CD4-positive, alpha-beta T cell treated with Interleukin-17A for 4 hours (primary cell): ENCODE measurements around the gene NBAS.
"Not testable (repeated sequence)": the region's sequence is repeated elsewhere in the genome, so short reads cannot be mapped to it uniquely, and the experiment has no call there.

Experiments
- DNase-seq: peaks from one replicate; pipeline ENCODE4 v3.0.0-alpha.2; 2020; ENCODE audit warnings: mixed read lengths

The NBAS gene

DNA sequence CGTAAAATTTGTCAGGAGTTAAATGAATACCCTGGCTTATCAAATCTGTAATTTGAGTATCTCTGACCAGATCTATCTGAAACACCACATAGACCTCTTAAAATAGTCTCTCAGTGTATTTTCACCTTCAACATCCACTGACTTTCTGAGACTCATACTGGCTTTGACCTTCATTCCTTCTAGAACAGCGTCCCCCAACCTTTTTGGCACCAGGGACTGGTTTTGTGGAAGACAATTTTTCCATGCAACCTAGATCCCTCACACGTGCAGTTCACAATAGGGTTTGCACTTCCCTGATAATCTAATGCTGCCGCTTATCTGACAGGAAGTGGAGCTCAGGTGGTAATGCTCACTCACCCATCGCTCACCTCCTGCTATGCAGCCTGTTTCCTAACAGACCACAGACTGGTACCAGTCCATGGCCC, 3.2 kb downstream of the NBAS start:
- no peak for DNase-seq

DNA sequence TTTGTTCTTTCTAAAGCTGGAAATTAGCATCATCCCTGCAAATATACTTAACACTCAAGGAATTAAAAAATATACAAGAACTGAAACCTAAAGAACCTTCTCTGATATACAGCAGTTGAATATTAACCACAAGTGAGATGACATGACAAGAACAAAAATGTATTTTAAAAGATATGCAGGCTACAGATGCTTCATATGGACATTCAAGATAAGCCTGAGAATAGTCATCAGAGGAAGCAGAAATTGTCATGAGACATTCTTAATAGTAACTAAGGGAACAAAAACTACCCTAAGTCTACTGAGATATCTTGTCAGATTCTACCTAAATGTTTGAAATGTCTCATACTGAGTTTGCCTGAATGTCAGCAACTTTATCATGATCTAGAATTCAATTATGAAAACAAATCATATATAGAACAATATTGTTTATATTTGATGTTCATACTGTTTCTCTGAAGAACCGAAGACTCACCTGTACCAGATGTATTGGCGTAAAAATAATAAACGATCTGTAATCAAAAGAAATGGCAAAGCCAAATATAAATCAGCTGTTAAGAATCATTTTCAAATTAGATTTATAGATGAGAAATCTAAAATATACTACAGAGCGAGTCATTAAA, 4.7 kb downstream of the NBAS start:
- no peak for DNase-seq

GRCh38 chr2:15555760-15556193, 5.4 kb downstream of the NBAS start:
- DNase-seq: no peak

- no peak for DNase-seq
Observed at GRCh38 chr2:15554525-15555218, 6.5 kb downstream of the NBAS start.

GRCh38 chr2:15553951-15554350, 7.2 kb downstream of the NBAS start:
- DNase-seq: no peak

GRCh38 chr2:15553519-15553918, 7.6 kb downstream of the NBAS start:
- DNase-seq: no peak

- DNase-seq: no peak
Observed at GRCh38 chr2:15548974-15549373, 12.2 kb downstream of the NBAS start.

DNA sequence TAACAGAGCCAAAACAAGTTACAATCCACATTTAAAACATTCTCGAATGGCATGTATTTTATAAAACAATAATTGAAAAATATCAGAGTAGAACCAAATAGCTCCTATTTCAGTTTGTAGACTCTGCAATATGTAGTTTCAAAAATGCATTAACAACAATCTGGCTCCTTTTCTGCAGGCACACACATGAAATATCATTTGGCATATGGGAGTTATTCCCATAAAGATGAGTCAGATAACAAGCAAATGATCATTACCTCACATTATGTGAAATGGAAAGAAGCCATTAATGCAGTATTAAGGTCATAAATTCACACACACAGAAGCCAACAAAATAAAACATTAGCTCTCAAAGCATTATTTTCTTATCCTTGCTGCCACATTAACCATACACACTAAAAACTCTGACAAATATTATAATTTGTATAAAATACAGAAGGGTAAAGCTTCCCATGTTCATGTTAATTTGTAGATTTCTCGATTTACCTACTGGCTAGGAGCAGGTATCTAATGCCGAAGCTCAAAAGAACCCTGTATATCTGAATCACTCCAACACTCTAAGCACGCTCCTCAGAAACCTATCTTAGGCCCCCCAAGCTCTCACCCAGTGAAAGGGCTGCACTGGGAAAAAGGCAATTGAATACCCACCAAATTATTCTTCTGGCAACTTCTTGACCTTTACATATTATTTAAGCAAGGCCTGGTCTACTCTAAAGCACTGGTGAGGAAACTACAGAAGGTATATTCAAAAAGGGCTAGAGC, 13.8 kb downstream of the NBAS start:
- DNase-seq: no peak

DNA sequence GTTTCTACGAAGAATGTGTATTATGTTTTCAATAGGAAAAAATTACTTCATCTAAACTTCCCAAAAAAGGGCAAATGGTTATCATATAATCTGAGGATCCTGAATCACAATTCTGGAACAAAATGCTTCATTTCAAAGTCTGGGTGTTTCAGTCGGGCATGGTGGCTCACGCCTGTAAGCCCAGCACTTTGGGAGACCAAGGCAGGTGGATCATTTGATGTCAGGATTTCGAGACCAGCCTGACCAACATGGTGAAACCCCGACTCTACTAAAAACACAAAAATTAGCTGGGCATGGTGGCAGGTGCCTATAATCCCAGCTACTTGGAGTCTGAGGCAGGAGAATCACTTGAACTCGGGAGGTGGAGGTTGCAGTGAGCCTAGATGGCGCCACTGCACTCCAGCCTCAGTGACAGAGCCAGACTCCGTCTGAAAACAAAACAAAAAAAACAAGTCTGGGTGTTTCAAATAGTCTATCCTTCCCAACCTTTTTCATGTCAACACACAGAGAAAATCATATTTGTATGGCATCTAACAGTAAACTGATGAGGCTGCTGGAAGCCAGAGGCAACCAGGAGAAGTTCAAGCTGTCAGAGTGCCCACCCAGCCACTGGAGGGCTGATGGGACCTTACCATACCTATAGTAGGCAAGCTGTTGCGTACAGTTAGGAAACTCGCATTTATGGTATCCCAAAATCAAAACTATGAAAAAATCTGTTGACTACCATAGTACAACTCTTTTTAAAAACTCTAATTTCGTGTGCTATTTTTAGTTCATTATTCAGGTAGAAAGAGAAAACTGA, 14.6 kb downstream of the NBAS start:
- no peak for DNase-seq

DNA sequence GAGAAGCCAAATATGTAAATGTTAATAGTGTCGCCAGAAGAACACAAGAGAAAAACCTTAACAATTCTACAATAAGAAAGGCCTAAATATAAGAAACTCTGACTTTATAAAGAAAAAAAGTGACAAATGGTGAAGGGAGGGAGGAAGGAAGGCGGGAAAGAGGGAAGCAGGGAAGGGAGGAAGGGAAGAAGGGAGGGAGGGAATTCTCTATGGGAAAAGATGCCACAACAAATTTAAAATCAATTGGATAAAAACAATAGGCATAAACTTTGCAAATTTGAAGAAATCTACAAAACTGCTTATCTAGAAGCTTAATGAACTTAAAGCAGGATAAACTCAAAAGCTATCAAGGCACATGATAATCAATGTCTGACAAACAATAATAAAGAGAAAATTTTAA, 16.9 kb downstream of the NBAS start:
- no peak for DNase-seq

- no peak for DNase-seq
Observed at GRCh38 chr2:15543541-15543940, 17.6 kb downstream of the NBAS start.

DNA sequence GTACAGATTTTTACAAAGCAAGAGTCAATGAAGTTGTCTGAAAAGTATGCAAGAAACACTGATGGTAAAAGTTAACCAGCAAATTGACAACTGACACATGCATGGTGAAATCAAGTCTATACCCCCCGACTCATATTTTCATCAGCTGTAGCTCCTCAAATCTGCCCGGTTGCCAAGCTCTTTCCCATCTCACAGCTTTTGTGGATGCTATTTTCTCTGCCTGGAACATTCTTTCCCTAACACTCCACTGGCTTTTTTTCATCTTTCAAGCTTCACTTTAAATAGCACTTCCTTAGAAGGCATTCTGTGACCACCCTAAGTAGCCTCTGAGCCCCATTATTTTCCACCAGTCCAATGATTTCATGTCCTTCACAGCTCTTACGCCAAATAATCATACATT, 18.1 kb downstream of the NBAS start:
- no peak for DNase-seq

DNA sequence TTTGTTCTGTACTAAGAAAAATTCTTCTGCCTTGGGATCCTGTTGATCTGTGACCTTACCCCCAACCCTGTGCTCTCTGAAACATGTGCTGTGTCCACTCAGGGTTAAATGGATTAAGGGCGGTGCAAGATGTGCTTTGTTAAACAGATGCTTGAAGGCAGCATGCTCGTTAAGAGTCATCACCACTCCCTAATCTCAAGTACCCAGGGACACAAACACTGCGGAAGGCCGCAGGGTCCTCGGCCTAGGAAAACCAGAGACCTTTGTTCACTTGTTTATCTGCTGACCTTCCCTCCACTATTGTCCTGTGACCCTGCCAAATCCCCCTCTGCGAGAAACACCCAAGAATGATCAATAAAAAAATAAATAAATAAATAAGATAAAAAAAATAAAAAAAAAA, 18.9 kb downstream of the NBAS start:
- not testable (repeated sequence) for DNase-seq

- DNase-seq: not testable (repeated sequence)
Observed at GRCh38 chr2:15540523-15540922, 20.6 kb downstream of the NBAS start.

DNA sequence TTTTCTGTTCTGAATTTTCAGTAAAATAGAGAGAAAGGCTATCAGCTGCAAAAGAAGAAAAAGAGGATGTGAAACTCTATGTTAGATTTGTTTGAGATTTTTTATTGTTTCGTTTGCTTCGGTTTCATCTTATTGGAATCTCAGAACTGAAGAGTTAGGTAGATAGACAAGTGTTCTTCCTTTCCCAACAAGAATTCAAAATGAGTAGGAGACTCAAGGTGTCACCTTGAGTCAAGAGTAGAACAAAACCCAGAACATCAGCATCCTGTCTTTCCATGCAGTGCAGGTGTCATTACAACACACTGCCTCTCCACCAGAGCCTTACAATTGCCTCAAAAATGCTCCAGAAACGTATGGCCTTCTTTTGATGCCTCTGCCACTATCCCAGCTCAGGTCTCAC, 21.1 kb downstream of the NBAS start:
- no peak for DNase-seq

DNA sequence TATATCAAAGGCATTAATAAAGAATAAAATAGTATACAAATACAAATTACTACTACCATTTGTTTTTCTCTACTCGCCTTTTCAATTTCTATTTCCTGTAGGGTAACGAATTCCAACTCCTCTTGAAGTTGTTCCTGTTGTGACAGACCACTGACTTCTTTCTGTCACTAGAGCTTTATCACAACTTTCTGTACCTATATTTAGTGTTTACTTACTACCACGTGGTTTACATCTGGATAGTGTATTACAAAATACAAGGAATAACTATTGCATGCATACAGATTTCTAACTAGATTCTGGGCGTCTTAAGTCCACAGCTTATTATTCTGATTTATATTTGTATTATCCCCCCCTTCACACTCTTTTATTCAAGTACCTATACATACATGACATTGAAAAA, 22.3 kb downstream of the NBAS start:
- no peak for DNase-seq

- no peak for DNase-seq
Observed at GRCh38 chr2:15533860-15534480, 27.2 kb downstream of the NBAS start.

- no peak for DNase-seq
Observed at GRCh38 chr2:15532996-15533395, 28.1 kb downstream of the NBAS start.

GRCh38 chr2:15531095-15531854, 29.9 kb downstream of the NBAS start:
- no peak for DNase-seq

DNA sequence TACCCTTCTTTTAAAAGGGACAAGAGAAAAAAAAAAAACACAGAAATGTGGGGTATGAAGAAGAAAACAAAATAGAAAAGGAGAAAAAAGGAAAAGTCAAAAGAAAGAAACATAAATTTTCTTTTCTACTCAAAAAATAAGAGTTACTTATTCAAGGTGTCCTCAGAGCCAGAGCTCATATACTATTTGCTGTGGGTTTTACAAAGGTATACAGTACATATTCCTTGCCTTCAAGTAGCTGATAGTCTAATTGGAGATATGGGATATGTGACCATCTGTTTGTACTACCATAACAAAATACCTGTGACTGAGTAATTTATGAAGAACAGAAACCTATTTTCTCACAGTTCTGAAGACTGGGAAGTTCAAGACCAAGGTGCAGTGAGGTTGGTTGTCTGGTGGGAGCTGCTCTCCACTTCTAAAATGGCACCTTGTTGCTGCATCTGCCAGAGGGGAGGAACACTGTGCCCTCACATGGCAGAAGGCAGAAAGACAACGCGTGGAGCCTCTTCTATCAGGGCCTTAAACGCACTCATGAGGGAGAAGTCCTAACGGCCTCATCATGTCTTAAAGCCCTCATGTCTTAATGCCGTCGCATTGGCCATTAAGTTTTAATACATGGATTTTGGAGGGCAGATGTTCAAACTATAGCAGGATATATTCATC, 33.9 kb downstream of the NBAS start:
- no peak for DNase-seq

DNA sequence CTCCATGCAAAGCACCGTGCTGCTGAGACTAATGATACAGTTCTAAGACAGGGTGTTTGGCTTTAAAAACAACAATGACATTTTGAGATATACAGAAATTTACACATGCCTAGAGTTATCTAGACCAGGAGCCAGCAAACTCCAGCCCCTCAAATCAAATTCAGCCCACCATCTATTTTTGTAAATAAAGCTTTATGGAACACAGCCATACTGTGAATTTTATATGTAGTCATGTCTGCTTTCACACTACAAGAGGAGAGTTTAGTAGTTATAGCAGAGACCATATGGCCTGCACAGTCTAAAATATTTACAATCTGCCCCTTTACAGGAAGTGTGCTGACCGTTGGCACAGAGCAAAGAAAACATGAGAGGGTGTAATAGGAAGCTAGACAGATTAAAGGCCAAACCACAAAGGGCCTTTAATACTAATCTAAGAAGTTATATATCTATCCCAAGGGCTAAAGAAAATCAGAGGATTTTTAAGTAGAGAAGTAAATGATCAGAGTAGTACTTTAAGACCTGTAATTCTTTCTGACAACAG, 39.4 kb downstream of the NBAS start:
- no peak for DNase-seq
